ENCODE measurements around the gene SRPK2.
"Not testable (repeated sequence)": the region's sequence is repeated elsewhere in the genome, so short reads cannot be mapped to it uniquely, and the experiment has no call there.

The SRPK2 gene

GRCh38 chr7:105369944-105370343, 18.8 kb downstream of the SRPK2 start:
- no peak for DNase-seq

DNA sequence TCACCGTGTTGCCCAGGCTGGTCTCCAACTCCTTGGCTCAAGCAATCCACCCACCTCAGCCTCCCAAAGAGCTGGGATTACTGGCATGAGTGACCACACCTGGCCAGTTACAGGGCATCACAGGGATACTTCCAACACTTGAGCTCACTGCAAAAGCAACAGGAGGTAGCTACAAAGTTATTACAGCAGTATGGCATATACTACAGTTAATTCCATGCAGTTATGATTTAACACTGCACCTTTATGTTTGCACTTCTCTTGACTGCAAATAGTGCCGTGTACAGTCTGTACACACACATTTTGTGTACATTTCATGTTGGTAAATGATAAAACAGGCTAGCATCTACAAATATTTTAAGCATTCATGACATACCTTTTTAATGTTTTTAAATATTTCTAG, 21.3 kb downstream of the SRPK2 start:
- no peak for DNase-seq

- DNase-seq = no peak
Observed at GRCh38 chr7:105365541-105366534, 22.9 kb downstream of the SRPK2 start.

GRCh38 chr7:105364684-105365083, 24.0 kb downstream of the SRPK2 start:
- DNase-seq = no peak

DNA sequence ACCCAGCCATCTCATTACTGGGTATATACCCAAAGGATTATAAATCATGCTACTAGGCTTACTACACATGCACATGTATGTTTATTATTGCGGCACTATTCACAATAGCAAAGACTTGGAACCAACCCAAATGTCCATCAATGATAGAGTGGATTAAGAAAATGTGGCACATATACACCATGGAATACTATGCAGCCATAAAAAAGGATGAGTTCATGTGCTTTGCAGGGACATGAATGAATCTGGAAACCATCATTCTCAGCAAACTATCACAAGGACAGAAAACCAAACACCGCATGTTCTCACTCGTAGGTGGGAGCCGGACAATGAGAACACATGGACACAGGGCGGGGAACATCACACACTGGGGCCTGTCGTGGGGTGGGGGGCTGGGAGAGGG, 25.1 kb downstream of the SRPK2 start:
- DNase-seq = not testable (repeated sequence)

DNA sequence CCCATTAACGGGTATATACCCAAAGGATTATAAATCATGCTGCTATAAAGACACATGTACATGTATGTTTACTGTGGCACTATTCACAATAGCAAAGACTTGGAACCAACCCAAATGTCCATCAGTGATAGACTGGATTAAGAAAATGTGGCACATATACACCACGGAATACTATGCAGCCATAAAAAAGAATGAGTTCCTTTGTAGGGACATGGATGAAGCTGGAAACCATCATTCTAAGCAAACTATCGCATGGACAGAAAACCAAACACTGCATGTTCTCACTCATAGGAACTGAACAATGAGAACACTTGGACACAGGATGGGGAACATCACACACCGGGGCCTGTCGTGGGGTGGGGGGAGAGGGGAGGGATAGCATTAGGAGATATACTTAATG, 26.0 kb downstream of the SRPK2 start:
- not testable (repeated sequence) for DNase-seq

DNA sequence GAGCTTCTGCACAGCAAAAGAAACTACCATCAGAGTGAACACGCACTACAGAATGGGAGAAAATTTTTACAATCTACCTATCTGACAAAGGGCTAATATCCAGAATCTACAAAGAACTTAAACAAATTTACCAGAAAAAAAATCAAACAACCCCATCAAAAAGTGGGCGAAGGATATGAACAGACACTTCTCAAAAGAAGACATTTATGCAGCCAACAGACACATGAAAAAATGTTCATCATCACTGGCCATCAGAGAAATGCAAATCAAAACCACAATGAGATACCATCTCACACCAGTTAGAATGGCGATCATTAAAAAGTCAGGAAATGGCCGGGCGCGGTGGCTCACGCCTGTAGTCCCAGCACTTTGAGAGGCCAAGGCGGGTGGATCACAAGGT, 26.7 kb downstream of the SRPK2 start:
- not testable (repeated sequence) for DNase-seq

- not testable (repeated sequence) for DNase-seq
Observed at GRCh38 chr7:105360149-105360548, 28.6 kb downstream of the SRPK2 start.

- DNase-seq = no peak
Observed at GRCh38 chr7:105355701-105356100, 33.0 kb downstream of the SRPK2 start.

DNA sequence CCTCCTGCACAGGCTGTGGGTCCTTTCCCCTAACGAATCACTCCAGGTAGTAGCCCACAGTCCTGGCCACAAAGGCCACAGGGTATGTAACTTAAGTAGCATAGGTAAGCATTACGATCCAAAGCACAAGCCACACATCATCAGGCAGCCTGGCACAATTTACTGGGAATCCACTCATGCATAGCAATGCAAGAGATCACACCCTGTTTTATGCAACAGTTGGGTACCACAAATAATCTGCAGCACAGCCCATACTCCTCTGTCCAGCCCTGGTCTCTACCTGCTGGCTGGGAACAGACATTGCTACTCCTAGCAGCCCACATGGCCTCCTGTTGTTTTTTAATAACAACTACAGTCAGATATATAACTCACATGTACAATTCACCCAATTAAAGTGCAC, 34.3 kb downstream of the SRPK2 start:
- DNase-seq = no peak

- no peak for DNase-seq
Observed at GRCh38 chr7:105353752-105354328, 34.9 kb downstream of the SRPK2 start.

- no peak for DNase-seq
Observed at GRCh38 chr7:105352901-105353668, 35.6 kb downstream of the SRPK2 start.

DNA sequence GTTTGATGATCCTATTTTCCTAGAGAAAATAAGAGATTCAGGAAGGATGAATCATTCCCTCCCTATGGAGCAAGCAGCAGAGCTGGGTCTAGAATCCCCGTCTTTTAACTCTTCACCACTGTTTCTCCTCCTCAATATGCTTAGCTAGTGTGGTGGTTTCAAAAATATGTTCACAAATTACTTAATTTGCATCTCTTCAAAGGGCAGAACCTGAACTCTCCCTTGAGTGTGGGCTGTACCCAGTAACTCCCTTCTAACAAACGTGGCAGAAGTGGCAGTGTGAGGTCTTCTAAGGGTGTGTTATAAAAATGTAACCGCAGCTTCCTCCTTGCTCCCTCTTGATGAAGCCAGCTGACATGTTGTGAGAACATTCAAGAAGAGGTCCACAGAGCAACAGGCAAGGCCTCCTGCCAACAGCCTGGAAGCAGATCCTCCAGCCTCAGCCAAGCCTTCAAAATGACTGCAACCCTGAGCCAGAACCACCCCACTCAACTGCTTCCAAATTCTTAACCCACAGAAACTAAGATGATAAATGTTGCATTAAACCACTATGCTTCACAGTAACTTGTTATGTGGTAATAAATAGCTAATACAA, 36.6 kb downstream of the SRPK2 start:
- peak; percentile 77 for DNase-seq

GRCh38 chr7:105350906-105351305, 37.8 kb downstream of the SRPK2 start:
- DNase-seq = no peak

GRCh38 chr7:105348177-105348576, 40.5 kb downstream of the SRPK2 start:
- not testable (repeated sequence) for DNase-seq

DNA sequence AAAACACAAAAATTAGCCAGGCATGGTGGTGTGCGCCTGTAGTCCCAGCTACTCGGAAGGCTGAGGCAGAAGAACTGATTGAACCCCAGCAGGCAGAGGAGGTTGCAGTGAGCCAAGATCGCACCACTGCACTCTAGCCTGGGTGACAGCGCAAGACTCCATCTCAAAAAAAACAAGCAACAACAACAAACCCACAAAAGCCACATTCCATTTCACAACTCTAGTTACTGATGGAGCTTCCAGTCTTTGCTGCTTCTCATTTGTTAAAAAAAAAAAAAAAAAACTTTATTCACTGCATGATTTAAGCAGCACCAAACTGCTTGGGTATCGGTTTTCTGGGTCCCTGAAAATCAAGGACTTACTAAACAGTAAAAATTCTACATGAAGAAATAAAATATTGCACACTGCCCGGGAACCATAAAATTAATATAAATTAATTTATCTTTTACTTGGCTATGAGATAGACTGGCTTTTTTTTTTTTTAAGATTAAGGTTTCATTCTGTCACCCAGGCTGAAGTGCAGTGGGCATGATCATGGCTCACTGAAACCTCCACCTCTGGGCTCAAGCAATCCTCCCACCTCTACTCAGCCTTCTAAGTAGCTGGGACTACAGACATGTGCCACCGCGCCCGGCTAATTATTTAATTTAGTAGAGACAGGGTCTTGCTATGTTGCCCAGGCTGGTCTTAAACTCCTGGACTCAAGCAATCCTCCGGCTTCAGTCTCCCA, 42.0 kb downstream of the SRPK2 start:
- peak; percentile 42 for DNase-seq

GRCh38 chr7:105346138-105346537, 42.6 kb downstream of the SRPK2 start:
- DNase-seq = no peak

DNA sequence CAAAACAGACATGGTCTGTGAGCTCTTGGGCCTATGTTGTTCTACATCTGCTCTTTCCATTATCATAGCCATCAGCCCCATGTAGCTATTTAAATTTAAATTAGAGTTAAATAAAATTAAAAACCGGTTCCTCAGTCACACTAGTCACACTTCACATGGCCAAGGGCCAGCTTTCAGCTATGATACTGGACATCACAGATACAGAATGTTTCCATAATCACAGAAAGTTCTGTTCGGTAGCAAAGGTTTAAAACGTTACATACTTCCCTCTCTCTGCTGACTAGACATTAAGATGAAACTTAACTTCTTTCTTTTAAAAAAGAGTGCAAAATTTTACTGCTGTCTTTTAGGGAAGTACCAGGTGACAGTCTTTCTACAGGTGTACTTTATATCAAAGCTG, 43.0 kb downstream of the SRPK2 start:
- DNase-seq = no peak

GRCh38 chr7:105345003-105345402, 43.7 kb downstream of the SRPK2 start:
- DNase-seq = peak; percentile 10

GRCh38 chr7:105339404-105340323, 49.1 kb downstream of the SRPK2 start:
- no peak for DNase-seq

DNA sequence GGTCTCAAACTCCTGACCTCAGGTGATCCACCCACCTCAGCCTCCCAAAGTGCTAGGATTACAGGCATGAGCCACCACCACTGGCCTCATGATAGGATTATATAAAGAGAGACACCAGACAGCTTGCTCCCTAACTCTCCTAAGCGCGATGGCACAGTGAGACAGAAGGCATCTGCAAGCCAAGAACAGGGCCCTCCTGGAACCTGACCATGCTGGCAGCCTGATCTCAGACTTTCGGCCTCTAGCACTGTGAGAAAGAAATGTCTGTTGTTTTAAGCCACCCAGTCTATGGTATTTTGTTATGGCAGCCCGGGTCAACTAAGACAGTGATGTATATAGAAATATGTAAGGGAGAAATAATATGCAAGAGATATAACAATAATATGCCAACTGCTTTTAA, 51.2 kb downstream of the SRPK2 start:
- DNase-seq = no peak

Data from activated CD4-positive, alpha-beta T cell treated with anti-CD3 and anti-CD28 coated beads, Interleukin-2, amount 50 U/mL, for 16 hours (primary cell).